Measurements from ENCODE around the gene MAP6. TPM values are rescaled to one million over a fixed set of nuclear protein-coding genes. Genes with fewer than 3 reads are reported as not detected.

Gene MAP6
- total RNA-seq, 4 donors from 2014 or later, result 0.22 to 0.33 (median 0.25) TPM; not detected in 1

- no peaks in the 10 kb centered on the region for H3K4me1 ChIP-seq
- H3K9me3 ChIP-seq, result no peaks in the 10 kb centered on the region
- no peak for DNase-seq
- in situ Hi-C loops (cut with MboI; ENCODE audit: low sequenced_read_pairs in 4 of 4), result no loop called here
- ATAC-seq, result no peak
- intact Hi-C loops (cut with DNase I; ENCODE audit: low total_unique reads), result no loop called here
- H3K27me3 ChIP-seq, result no peaks in the 10 kb centered on the region
- no peak overlapping the region for H3K27ac ChIP-seq
- H3K36me3 ChIP-seq, result no peaks in the 10 kb centered on the region
- no peak for TF ChIP-seq POLR2A (IDR thresholded peaks at IDR 0.05)
- TF ChIP-seq, protein P1, sequence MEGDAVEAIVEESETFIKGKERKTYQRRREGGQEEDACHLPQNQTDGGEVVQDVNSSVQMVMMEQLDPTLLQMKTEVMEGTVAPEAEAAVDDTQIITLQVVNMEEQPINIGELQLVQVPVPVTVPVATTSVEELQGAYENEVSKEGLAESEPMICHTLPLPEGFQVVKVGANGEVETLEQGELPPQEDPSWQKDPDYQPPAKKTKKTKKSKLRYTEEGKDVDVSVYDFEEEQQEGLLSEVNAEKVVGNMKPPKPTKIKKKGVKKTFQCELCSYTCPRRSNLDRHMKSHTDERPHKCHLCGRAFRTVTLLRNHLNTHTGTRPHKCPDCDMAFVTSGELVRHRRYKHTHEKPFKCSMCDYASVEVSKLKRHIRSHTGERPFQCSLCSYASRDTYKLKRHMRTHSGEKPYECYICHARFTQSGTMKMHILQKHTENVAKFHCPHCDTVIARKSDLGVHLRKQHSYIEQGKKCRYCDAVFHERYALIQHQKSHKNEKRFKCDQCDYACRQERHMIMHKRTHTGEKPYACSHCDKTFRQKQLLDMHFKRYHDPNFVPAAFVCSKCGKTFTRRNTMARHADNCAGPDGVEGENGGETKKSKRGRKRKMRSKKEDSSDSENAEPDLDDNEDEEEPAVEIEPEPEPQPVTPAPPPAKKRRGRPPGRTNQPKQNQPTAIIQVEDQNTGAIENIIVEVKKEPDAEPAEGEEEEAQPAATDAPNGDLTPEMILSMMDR (IDR thresholded peaks at IDR 0.05 in 4 of 5, conservative IDR thresholded peaks at IDR 0.05 in 1 of 5), result no peak
- no peak overlapping the region for H3K4me3 ChIP-seq
These were observed 64.8 kb downstream of the MAP6 start for GRCh38 chr11:75603791-75604736.

DNA sequence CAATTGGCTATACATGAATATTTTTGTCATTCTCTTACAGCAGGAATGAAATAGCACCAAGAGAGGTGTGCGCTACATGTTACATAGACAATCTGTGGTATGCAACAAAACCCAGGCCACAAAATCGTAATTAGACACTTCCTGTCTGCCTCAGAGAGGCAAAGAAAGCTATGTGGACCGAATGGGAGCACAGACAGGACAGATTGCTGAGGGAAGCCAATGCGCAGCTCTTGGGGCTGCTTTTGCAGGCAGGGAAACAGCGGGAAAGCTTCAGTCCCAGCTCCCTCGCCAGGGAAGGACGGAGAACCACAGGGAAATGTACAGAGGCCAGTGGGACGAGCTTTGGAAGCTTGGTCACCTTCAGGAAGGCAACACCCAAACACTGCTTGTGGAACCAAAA lies 65.9 kb downstream of the MAP6 start:
- DNase-seq (no peak), ATAC-seq (no peak)
- Histone ChIP-seq H3K4me3 (no peak overlapping the region), H3K27me3 (no peaks in the 10 kb centered on the region), H3K27ac (no peak overlapping the region), H3K9me3 (no peaks in the 10 kb centered on the region), H3K4me1 (no peaks in the 10 kb centered on the region), H3K36me3 (no peaks in the 10 kb centered on the region)
- in situ Hi-C loops (cut with MboI; ENCODE audit: low sequenced_read_pairs in 4 of 4) (no loop called here), intact Hi-C loops (cut with DNase I; ENCODE audit: low total_unique reads) (no loop called here)
- TF ChIP-seq, protein P1 (IDR thresholded peaks at IDR 0.05 in 4 of 5, conservative IDR thresholded peaks at IDR 0.05 in 1 of 5), result no peak

- H3K4me3 ChIP-seq, result no peak overlapping the region
- ATAC-seq, result no peak
- H3K9me3 ChIP-seq, result no peaks in the 10 kb centered on the region
- DNase-seq, result no peak
- no peak overlapping the region for H3K27ac ChIP-seq
- in situ Hi-C loops (cut with MboI; ENCODE audit: low sequenced_read_pairs in 4 of 4) (no loop called here), intact Hi-C loops (cut with DNase I; ENCODE audit: low total_unique reads) (no loop called here)
- no peaks in the 10 kb centered on the region for H3K27me3 ChIP-seq
- no peaks in the 10 kb centered on the region for H3K36me3 ChIP-seq
- no peaks in the 10 kb centered on the region for H3K4me1 ChIP-seq
- no peak for TF ChIP-seq POLR2A (IDR thresholded peaks at IDR 0.05)
- TF ChIP-seq, protein P1 (IDR thresholded peaks at IDR 0.05 in 4 of 5, conservative IDR thresholded peaks at IDR 0.05 in 1 of 5), result no peak
These were observed 67.3 kb downstream of the MAP6 start for GRCh38 chr11:75601494-75601893.

DNA sequence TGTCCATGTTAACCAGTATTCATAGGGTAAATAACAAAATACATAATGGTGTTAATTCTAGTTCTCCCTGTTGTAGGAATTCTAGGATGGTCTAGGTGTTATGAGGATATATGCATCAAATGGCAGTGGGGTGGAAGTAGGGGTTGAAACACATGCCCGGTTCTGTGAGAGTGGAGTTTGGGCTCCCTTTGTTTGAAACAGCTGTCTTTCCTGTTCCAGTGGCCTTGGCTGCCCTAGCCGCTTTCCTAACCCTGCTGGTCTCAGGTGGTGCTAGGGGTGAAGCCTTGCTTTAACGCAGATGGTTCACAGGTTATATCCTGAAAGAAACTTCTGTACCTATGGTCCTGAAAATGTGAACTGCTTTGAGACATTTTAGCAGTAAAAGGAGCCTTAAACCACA lies 68.5 kb downstream of the MAP6 start:
- no peaks in the 10 kb centered on the region for H3K27me3 ChIP-seq
- no peak overlapping the region for H3K4me3 ChIP-seq
- no peaks in the 10 kb centered on the region for H3K36me3 ChIP-seq
- H3K4me1 ChIP-seq, result no peaks in the 10 kb centered on the region
- TF ChIP-seq, protein P1 (IDR thresholded peaks at IDR 0.05 in 4 of 5, conservative IDR thresholded peaks at IDR 0.05 in 1 of 5), result no peak
- TF ChIP-seq POLR2A (IDR thresholded peaks at IDR 0.05), result no peak
- DNase-seq (no peak), ATAC-seq (no peak)
- in situ Hi-C loops (cut with MboI; ENCODE audit: low sequenced_read_pairs in 4 of 4), result no loop called here
- no peak overlapping the region for H3K27ac ChIP-seq
- H3K9me3 ChIP-seq, result no peaks in the 10 kb centered on the region
- intact Hi-C loops (cut with DNase I; ENCODE audit: low total_unique reads), result no loop called here
